IPS-11a (cell line): ENCODE measurements around the gene PRAMEF1.
"Not testable (repeated sequence)": the region's sequence is repeated elsewhere in the genome, so short reads cannot be mapped to it uniquely, and the experiment has no call there.

Experiments
- H3K4me3 ChIP-seq: one replicate; pipeline ENCODE4 v1.5.1; 2013; ENCODE audit warnings: low read depth, low read length, control low read depth

PRAMEF1 gene

DNA sequence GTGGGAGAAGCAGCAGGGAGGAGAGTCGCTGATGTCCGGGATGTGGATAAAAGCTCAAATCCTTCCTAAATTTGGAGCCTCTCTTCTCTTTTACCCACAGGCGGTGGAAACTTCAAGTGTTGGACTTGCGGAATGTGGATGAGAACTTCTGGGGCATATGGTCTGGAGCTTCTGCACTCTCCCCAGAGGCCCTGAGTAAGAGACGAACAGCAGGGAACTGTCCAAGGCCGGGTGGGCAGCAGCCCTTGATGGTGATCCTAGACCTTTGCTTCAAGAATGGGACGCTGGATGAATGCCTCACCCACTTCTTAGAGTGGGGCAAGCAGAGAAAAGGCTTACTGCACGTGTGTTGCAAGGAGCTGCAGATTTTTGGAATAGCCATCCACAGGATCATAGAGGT lies 15.8 kb upstream of the PRAMEF1 start:
- no peak overlapping the region for H3K4me3 ChIP-seq

DNA sequence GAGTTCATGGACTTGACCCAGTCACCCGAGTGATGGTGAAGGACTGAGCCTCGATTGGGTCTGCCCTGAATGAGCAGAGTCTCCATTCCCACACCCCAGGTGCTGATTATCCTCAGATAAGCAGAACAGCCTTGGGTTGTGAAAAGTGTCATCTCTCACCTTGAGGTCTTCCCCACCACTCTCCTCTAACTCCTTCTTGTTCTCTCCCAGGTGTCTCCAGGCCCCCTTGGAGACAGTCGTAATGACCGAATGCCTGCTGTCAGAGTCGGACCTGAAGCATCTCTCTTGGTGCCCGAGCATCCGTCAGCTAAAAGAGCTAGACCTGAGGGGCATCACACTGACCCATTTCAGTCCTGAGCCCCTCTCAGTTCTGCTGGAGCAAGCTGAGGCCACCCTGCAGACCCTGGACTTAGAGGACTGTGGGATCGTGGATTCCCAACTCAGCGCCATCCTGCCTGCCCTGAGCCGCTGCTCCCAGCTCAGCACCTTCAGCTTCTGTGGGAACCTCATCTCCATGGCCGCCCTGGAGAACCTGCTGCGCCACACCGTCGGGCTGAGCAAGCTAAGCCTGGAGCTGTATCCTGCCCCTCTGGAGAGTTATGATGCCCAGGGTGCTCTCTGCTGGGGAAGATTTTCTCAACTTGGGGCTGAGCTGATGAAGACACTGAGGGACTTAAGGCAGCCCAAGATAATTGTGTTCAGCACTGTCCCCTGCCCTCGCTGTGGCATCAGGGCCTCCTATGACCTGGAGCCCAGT lies 14.2 kb upstream of the PRAMEF1 start:
- H3K4me3 ChIP-seq, result no peak overlapping the region

DNA sequence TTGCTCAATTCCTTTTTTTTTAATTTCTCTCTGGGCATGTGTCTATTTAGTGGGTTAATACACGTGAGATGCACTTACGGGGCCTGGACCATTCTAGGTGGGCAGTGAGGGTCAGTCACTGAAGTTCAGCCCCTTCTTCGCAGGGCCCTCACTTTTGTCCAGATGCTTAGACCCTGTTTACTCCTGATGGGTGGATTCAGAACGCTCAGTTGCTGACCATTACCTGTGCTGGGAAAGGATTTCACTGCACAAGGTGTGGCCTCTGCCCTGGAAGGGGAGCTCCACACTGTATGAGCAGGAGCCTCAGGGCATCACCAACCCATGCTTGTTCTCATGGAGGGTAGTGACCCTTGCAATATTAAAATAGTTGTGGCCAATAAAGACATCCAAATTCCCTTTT lies 13.1 kb upstream of the PRAMEF1 start:
- H3K4me3 ChIP-seq, result no peak overlapping the region

DNA sequence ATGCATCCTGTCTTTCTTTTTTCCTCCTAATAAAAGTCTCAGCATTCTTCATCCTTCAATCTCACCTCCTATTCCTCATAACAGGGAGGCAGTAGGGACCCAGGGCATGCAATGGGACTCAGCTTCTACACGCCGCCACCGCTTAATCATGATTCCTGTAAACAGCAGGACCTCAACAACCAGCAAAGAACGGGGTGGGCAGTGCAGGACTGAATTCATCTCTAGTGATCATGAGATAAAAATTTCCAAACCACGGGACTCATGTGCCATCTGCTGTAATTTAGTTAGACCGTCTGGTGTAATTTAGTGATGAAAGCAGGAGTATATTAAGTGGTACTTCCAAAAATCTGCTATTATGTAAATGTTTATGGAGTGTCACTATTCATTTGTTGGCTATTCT lies 12.3 kb upstream of the PRAMEF1 start:
- no peak overlapping the region for H3K4me3 ChIP-seq

DNA sequence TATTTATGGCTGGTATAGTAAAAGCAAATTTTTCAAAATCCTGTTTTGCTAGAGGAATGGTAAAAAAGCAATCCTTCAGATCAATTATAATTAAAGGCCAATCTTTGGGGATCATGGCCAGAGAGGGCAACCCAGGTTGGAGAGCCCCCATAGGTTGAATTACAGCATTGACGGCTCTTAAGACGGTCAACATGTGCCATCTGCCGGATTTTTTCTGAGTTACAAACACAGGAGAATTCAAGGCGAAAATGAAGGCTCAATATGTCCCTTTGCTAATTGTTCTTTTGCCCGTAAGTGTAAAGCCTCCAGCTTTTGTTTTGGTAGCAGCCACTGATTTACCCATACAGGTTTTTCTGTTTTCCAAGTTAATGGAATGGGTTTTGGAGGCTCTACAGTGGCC lies 9.7 kb upstream of the PRAMEF1 start:
- H3K4me3 ChIP-seq, result not testable (repeated sequence)

DNA sequence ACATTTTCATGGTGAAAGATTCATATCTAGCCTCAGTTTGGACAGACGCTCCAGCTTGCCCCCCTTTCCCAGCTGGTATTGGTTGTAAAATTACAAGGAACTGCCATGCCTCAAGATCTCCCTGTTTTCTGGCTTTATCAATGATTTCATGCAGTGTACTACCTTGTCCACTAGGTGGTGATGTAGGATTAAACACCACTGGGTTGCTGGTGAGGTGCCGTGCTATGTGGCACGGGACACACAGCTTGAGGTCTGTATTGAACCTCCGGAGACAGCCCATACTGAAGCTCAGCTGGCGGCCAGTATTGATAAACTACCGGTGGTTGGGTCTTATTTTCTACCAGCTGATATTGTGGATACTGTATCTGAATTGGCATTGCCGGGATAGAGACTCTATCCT lies 7.4 kb upstream of the PRAMEF1 start:
- H3K4me3 ChIP-seq, result not testable (repeated sequence)

DNA sequence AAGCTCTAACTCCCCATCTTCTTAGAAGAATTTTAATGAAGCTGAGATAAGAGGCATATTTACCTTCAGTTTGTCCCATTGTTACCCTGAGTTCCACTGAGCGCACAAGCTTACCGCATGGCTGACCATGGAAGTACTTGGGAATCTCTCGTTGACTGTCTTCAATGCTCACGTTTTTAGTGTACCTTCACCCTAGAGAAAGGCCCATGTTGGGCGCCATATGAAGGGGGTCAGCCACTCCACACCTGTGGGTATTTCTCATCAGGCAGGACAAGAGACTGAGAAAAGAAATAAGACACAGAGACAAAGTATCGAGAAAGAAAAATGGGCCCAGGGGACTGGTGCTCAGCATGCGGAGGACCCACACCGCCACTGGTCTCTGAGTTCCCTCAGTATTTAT lies 6.5 kb upstream of the PRAMEF1 start:
- not testable (repeated sequence) for H3K4me3 ChIP-seq

DNA sequence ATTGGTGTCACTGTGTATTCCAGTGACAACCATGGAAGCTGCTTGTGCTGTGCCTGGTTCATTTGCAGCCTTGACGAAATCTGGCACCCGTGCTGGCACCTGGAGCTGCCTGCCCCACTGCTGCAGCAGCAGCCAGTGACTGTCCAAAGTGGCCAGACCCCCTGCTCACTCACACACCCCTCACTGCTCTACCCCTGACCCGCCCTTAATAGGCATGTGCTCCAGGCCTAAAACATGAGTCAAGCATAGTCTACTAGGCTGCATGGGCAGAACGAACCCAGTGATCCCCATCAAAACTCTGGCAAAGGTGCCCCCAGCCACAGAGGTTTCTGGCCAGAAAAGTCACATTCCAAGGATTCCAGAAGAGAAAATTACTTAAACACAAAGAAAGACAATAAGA lies 7.7 kb downstream of the PRAMEF1 start:
- no peak overlapping the region for H3K4me3 ChIP-seq

DNA sequence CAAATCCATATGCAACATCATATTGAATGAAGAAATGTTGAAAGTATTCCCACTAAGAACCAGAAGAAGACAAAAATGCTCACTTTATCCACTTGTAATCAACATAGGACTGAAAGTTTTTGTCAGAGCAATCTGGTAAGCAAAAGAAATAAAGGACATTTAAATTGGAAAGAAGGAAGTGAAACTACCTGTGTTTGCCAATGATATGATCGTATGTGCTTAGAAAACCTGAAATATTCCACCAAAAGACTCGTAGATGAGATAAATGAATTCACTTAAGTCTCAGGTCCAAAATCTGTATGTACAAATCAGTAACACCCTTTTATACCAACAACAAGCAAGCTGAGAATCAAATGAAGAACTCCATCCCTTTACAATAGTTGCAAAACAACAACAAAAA lies 8.5 kb downstream of the PRAMEF1 start:
- H3K4me3 ChIP-seq, result no peak overlapping the region

DNA sequence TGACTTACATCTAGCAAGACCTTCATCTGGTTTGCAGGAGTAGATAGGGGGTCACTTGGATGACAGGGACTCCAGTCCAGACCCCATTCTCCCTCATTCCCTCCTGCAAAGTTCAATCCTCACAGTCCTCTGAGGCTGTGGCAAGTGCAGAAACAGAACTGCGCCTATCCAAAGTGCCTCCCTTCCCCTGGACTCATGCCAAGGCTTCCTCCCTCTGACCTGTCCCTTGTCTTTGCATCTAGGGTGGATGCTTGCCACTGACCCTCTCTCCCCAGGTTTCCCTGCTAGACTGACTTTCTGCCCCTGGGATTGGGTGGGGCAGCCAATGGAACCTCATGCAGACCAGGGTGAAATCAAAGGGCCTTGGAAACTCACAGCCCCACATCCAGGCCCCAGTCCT lies 18.7 kb downstream of the PRAMEF1 start:
- no peak overlapping the region for H3K4me3 ChIP-seq

DNA sequence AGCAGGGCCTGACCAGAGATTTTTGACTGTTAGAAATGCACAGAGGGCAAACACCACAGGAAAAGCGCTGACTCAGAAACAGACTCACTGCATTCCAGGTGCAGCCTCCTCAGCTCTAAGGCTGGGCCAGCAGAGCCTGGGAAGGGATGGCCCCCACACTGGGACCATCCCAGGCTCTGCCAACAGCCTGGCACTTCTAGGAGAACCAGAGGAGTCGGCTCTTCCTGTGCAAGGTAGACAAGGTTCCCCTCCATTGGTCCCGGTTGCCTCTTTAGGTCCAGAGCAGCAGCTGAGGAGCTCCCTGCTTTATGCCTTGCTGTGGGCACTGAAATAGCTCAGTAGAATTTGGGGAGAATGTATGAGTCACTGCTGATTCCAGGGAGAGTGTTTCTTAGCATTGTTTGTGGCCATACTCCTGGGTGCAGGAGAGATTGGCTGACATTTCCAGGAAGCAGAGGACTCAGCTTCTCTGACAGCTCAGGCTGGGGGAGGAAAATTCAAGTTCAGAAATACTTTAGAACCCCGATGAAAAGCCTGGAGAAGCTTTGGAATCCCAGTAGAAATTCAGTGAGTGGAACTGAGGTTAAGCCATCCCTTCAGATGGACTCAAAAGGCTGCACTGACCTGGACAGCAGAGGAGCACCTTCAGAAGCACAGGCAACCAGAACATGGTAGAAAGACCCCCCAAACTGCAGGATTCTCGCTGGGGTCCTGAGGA lies 19.7 kb downstream of the PRAMEF1 start:
- H3K4me3 ChIP-seq, result no peak overlapping the region

DNA sequence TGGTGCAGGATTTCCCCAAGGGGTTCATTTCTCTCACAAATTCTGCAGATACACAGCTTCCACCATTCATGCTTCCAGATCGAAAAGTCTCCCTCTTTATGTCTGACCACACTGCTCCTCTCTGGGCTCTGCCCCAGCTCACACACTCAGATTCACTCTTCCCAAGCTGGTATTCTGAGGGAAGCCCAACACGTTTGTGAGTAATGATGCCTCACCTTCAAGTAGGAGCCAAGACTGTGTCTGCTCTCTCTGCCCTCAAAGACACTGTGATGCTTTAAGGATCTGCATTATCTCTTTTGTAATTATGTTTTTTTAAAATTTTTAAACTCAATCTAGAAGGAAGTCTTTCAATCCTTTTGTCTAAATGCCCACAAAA lies 20.2 kb downstream of the PRAMEF1 start:
- H3K4me3 ChIP-seq, result no peak overlapping the region

DNA sequence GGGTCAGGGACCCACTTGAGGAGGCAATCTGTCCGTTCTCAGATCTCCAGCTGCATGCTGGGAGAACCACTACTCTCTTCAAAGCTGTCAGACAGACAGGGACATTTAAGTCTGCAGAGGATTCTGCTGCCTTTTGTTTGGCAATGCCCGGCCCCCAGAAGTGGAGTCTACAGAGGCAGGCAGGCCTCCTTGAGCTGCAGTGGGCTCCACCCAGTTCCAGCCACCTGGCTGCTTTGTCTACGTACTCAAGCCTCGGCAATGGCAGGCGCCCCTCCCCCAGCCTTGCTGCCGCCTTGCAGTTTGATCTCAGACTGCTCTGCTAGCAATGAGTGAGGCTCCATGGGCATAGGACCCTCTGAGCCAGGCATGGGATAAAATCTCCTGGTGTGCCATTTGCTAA lies 27.9 kb downstream of the PRAMEF1 start:
- H3K4me3 ChIP-seq, result not testable (repeated sequence)

DNA sequence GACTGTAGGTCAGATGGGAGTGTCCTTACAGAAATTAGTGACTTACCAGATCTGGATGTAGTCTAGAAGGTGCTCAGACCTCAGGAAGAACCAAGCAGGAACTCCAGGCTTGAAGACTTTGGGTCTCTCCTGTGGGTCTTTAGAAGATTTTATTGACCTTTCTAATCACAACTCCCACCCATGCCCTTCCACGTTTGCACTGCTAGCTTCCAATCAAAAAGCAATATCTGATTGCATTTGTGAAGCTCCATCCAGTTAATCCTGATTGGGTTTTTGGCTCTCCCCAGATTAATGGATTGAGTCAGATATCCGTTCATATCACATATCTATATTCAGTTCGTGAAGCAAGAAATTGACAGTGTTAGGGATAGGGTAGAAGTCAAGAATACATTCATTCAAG lies 40.1 kb downstream of the PRAMEF1 start, which contains the start of gene PRAMEF11:
Gene PRAMEF11 (minus strand): TSS at position 101 of the 400 bp plus-strand sequence. CDS start 2,621 bp downstream, outside the sequence.
- not testable (repeated sequence) for H3K4me3 ChIP-seq

DNA sequence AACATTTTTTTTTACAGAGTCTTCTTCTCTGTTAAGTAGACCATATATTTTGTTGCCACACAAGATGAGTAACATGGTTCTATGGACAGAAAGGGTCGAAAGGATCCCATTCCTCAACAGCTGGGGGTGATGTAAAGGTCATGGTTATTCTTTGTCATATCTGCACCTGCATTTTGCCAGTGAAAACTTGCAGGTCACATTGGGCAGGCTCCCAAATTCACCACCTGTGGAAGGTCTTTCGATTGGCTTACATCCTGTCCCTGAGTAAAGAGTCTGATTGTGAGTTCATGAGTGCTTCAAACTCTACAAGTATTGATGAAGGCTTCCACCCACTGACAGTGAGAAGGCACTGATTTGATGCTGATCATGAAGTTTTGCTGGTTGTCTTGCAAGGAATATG lies 42.1 kb downstream of the PRAMEF1 start:
- not testable (repeated sequence) for H3K4me3 ChIP-seq
